ENCODE data around the gene MYBPC2. TPM values are rescaled to one million over a fixed set of nuclear protein-coding genes. Genes with fewer than 3 reads are reported as not detected.

MYBPC2 gene
- total RNA-seq, 1 donor from 2014 or later, result 1.4 TPM

DNA sequence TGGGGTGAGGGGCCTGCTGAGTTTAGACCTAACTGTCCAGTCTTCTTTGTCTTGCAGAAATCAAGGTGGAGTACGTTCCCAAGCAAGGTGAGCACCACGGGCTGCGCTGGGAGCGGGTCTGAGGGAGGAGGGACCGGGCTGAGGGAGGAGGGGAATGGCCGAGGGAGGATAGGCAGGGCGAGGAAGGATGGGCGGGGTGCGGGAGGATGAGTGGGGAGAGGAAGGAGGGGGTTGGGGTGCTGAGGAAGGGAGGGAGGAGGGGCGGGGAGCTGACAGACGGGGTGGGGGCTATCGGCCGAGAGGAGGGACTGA, 18.5 kb downstream of the MYBPC2 start:
- intact Hi-C loops (cut with micrococcal nuclease), result no loop called here
- Mint-ChIP-seq H3K4me1 (peaks cover 4% of the 10 kb centered on the region), H3K27me3 (no peaks in the 10 kb centered on the region), H3K36me3 (ENCODE audit: low read depth) (peaks cover 2% of the 10 kb centered on the region), H3K9me3 (no peaks in the 10 kb centered on the region), H3K27ac (no peak overlapping the region), H3K4me3 (no peak overlapping the region)
- DNase-seq (no peak), ATAC-seq (ENCODE audit: low read depth) (no peak)
- TF ChIP-seq, protein P1, sequence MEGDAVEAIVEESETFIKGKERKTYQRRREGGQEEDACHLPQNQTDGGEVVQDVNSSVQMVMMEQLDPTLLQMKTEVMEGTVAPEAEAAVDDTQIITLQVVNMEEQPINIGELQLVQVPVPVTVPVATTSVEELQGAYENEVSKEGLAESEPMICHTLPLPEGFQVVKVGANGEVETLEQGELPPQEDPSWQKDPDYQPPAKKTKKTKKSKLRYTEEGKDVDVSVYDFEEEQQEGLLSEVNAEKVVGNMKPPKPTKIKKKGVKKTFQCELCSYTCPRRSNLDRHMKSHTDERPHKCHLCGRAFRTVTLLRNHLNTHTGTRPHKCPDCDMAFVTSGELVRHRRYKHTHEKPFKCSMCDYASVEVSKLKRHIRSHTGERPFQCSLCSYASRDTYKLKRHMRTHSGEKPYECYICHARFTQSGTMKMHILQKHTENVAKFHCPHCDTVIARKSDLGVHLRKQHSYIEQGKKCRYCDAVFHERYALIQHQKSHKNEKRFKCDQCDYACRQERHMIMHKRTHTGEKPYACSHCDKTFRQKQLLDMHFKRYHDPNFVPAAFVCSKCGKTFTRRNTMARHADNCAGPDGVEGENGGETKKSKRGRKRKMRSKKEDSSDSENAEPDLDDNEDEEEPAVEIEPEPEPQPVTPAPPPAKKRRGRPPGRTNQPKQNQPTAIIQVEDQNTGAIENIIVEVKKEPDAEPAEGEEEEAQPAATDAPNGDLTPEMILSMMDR (IDR thresholded peaks at IDR 0.05), result no peak
- ChIA-PET POLR2A (interaction anchor here (1.8 kb wide), 1 partner anchor 36 kb away, joined by 5 read pairs; no protein-coding TSS in a partner anchor), CTCF (interaction anchor here (1.4 kb wide), 1 partner anchor 10 kb away, joined by 4 read pairs; no protein-coding TSS in a partner anchor)

GRCh38 chr19:50453243-50453642, 20.6 kb downstream of the MYBPC2 start:
- no peak for DNase-seq
- Mint-ChIP-seq H3K36me3 (ENCODE audit: low read depth) (no peaks in the 10 kb centered on the region), H3K9me3 (no peaks in the 10 kb centered on the region), H3K4me3 (no peak overlapping the region), H3K27ac (no peak overlapping the region), H3K27me3 (no peaks in the 10 kb centered on the region), H3K4me1 (peaks cover 4% of the 10 kb centered on the region)
- ChIA-PET CTCF (no interaction called here), POLR2A (no interaction called here)
- TF ChIP-seq, protein P1 (IDR thresholded peaks at IDR 0.05), result no peak
- ATAC-seq (ENCODE audit: low read depth), result no peak
- intact Hi-C loops (cut with micrococcal nuclease), result no loop called here

DNA sequence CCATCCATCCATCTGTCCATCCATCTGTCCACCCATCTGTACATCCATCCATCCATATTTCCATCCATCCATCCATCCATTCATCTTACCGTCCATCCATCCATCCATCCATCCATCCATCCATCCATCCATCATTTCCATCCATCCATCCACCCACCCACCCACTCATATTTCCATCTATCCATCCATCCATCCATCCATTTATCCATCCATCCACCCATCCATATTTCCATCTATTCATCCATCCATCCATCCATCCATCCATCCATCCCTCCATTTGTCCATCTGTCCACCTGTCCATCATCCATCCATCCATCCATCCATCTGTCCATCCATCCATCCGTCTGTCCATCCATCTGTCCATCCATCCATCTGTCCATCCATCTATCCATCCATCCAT, 23.3 kb downstream of the MYBPC2 start:
- no peaks in the 10 kb centered on the region for H3K9me3 Mint-ChIP-seq
- ChIA-PET CTCF (no interaction called here), POLR2A (no interaction called here)
- DNase-seq (no peak), ATAC-seq (ENCODE audit: low read depth) (no peak)
- H3K36me3 Mint-ChIP-seq (ENCODE audit: low read depth), result no peaks in the 10 kb centered on the region
- no peak overlapping the region for H3K4me3 Mint-ChIP-seq
- no peaks in the 10 kb centered on the region for H3K27me3 Mint-ChIP-seq
- H3K4me1 Mint-ChIP-seq, result peaks cover 18% of the 10 kb centered on the region
- H3K27ac Mint-ChIP-seq, result no peak overlapping the region
- intact Hi-C loops (cut with micrococcal nuclease), result no loop called here
- TF ChIP-seq, protein P1 (IDR thresholded peaks at IDR 0.05), result no peak

- POLR2A ChIA-PET, result interaction anchor here (0.7 kb wide), 2 partner anchors 29 to 958 kb away, joined by 3 read pairs; no protein-coding TSS in a partner anchor
- no peak overlapping the region for H3K4me3 Mint-ChIP-seq
- TF ChIP-seq, protein P1 (IDR thresholded peaks at IDR 0.05), result no peak
- no peaks in the 10 kb centered on the region for H3K9me3 Mint-ChIP-seq
- ATAC-seq (ENCODE audit: low read depth) (no peak), DNase-seq (no peak)
- no peaks in the 10 kb centered on the region for H3K36me3 Mint-ChIP-seq (ENCODE audit: low read depth)
- CTCF ChIA-PET, result interaction anchor here (2.3 kb wide), 1 partner anchor 89 kb away, joined by 8 read pairs; no protein-coding TSS in a partner anchor
- H3K27ac Mint-ChIP-seq, result no peak overlapping the region
- H3K27me3 Mint-ChIP-seq, result no peaks in the 10 kb centered on the region
- peaks cover 24% of the 10 kb centered on the region for H3K4me1 Mint-ChIP-seq
- intact Hi-C loops (cut with micrococcal nuclease), result no loop called here
These were observed 24.6 kb downstream of the MYBPC2 start for GRCh38 chr19:50457300-50457699.

GRCh38 chr19:50458396-50459066, 25.8 kb downstream of the MYBPC2 start:
- intact Hi-C loops (cut with micrococcal nuclease), result no loop called here
- H3K4me1 Mint-ChIP-seq, result peaks cover 24% of the 10 kb centered on the region

More at GRCh38 chr19:50458396-50459066, 25.8 kb downstream of the MYBPC2 start:
- TF ChIP-seq, protein P1 (IDR thresholded peaks at IDR 0.05), result no peak
- H3K27ac Mint-ChIP-seq, result peak overlapping the region; percentile 30
- ChIA-PET CTCF (interaction anchor here (2.3 kb wide), 1 partner anchor 90 kb away, joined by 8 read pairs; no protein-coding TSS in a partner anchor), POLR2A (interaction anchor here (0.6 kb wide), 1 partner anchor 35 kb away, joined by 3 read pairs; no protein-coding TSS in a partner anchor)
- no peaks in the 10 kb centered on the region for H3K36me3 Mint-ChIP-seq (ENCODE audit: low read depth)
- DNase-seq (no peak), ATAC-seq (ENCODE audit: low read depth) (no peak)
- no peaks in the 10 kb centered on the region for H3K27me3 Mint-ChIP-seq
- peak overlapping the region; percentile 35 for H3K4me3 Mint-ChIP-seq
- no peaks in the 10 kb centered on the region for H3K9me3 Mint-ChIP-seq
